ENCODE results near the gene ERCC1. TPM values are rescaled to one million over a fixed set of nuclear protein-coding genes. Genes with fewer than 3 reads are reported as not detected.

The ERCC1 gene
- total RNA-seq, 1 experiment from 2014 or later = 103 TPM

DNA sequence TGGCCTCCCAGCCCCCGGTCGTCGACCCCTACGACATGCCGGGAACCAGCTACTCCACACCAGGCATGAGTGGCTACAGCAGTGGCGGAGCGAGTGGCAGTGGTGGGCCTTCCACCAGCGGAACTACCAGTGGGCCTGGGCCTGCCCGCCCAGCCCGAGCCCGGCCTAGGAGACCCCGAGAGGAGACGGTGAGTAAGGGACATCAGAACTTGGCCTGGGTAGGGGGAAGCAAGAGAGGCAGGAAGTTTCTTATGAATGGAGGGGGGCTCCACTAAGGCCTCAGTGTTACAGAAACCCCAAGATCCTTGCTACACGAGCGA, 47.0 kb upstream of the ERCC1 start:
- ChIA-PET CTCF (no interaction called here), RAD21 (ENCODE audit: low non-redundant PET in 1 of 2, low total read pairs in 2 of 2, uncharacterized antibody in 2 of 2, unreplicated experiment in 2 of 2) (no interaction called here), POLR2A (no interaction called here)
- no peak overlapping the region for H3K4me2 ChIP-seq (ENCODE audit: low read length)
- H3K4me1 ChIP-seq (ENCODE audit: control insufficient read depth in 1 of 2, insufficient read depth in 2 of 2, low read length in 2 of 2) = peaks cover 4 to 37% of the 10 kb centered on the region in 2 experiments
- no peak overlapping the region for H3K9ac ChIP-seq (ENCODE audit: low read length)
- H4K20me1 ChIP-seq (ENCODE audit: insufficient read depth) = no peaks in the 10 kb centered on the region; the same call in 1 of the 2 replicates
- TF ChIP-seq FOSL1 (IDR thresholded peaks at IDR 0.05; ENCODE audit: low read depth) = no peak
- TF ChIP-seq, protein P1, sequence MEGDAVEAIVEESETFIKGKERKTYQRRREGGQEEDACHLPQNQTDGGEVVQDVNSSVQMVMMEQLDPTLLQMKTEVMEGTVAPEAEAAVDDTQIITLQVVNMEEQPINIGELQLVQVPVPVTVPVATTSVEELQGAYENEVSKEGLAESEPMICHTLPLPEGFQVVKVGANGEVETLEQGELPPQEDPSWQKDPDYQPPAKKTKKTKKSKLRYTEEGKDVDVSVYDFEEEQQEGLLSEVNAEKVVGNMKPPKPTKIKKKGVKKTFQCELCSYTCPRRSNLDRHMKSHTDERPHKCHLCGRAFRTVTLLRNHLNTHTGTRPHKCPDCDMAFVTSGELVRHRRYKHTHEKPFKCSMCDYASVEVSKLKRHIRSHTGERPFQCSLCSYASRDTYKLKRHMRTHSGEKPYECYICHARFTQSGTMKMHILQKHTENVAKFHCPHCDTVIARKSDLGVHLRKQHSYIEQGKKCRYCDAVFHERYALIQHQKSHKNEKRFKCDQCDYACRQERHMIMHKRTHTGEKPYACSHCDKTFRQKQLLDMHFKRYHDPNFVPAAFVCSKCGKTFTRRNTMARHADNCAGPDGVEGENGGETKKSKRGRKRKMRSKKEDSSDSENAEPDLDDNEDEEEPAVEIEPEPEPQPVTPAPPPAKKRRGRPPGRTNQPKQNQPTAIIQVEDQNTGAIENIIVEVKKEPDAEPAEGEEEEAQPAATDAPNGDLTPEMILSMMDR (IDR thresholded peaks at IDR 0.05 in 2 of 3, conservative IDR thresholded peaks at IDR 0.05 in 1 of 3; ENCODE audit: borderline replicate concordance in 1 of 3, insufficient read depth in 1 of 3, low read depth in 2 of 3, low read length in 2 of 3) = no peak
- no peak for TF ChIP-seq POLR2AphosphoS5 (IDR thresholded peaks at IDR 0.05; ENCODE audit: low read depth, low read length)
- no peak for TF ChIP-seq POLR2A (IDR thresholded peaks at IDR 0.05; ENCODE audit: borderline replicate concordance, extremely low read depth, insufficient read depth, insufficient read length)
- TF ChIP-seq, protein P2, sequence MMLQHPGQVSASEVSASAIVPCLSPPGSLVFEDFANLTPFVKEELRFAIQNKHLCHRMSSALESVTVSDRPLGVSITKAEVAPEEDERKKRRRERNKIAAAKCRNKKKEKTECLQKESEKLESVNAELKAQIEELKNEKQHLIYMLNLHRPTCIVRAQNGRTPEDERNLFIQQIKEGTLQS (IDR thresholded peaks at IDR 0.05) = no peak
- TF ChIP-seq EGR1 (IDR thresholded peaks at IDR 0.05; ENCODE audit: low read depth) = no peak
- no peak for TF ChIP-seq SIN3A (IDR thresholded peaks at IDR 0.05; ENCODE audit: low read depth)
- TF ChIP-seq SP1 (IDR thresholded peaks at IDR 0.05; ENCODE audit: low read depth) = no peak
- no peak for TF ChIP-seq EZH2 (IDR thresholded peaks at IDR 0.05)
- TF ChIP-seq CBX3 (IDR thresholded peaks at IDR 0.05; ENCODE audit: low read depth) = no peak
- TF ChIP-seq RAD21 (IDR thresholded peaks at IDR 0.05; ENCODE audit: low read depth) = no peak
- TF ChIP-seq, protein P3, sequence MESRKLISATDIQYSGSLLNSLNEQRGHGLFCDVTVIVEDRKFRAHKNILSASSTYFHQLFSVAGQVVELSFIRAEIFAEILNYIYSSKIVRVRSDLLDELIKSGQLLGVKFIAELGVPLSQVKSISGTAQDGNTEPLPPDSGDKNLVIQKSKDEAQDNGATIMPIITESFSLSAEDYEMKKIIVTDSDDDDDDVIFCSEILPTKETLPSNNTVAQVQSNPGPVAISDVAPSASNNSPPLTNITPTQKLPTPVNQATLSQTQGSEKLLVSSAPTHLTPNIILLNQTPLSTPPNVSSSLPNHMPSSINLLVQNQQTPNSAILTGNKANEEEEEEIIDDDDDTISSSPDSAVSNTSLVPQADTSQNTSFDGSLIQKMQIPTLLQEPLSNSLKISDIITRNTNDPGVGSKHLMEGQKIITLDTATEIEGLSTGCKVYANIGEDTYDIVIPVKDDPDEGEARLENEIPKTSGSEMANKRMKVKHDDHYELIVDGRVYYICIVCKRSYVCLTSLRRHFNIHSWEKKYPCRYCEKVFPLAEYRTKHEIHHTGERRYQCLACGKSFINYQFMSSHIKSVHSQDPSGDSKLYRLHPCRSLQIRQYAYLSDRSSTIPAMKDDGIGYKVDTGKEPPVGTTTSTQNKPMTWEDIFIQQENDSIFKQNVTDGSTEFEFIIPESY (IDR thresholded peaks at IDR 0.05; ENCODE audit: extremely low read depth, insufficient replicate concordance, low read length) = no peak
- no peak for TF ChIP-seq CEBPB (IDR thresholded peaks at IDR 0.05; ENCODE audit: low read depth)
- no peak for TF ChIP-seq JUND (IDR thresholded peaks at IDR 0.05)
- TF ChIP-seq, protein P4, sequence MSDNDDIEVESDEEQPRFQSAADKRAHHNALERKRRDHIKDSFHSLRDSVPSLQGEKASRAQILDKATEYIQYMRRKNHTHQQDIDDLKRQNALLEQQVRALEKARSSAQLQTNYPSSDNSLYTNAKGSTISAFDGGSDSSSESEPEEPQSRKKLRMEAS (IDR thresholded peaks at IDR 0.05) = no peak
- no peak for TF ChIP-seq EZH2phosphoT487 (IDR thresholded peaks at IDR 0.05; ENCODE audit: borderline replicate concordance)
- no peak for TF ChIP-seq ELF1 (IDR thresholded peaks at IDR 0.05; ENCODE audit: borderline replicate concordance, low read depth)
- no peak for TF ChIP-seq TCF7L2 (IDR thresholded peaks at IDR 0.05; ENCODE audit: borderline replicate concordance, extremely low read depth, insufficient read depth, insufficient read length)
- TF ChIP-seq YY1 (IDR thresholded peaks at IDR 0.05; ENCODE audit: extremely low read depth, insufficient replicate concordance, low read depth, low read length) = no peak
- no peak for TF ChIP-seq ZFX (IDR thresholded peaks at IDR 0.05)
- BruUV-seq (replicated peaks) = no TSS peak
- H3K27me3 ChIP-seq (ENCODE audit: insufficient read depth, low read length) = no peaks in the 10 kb centered on the region
- H2AFZ ChIP-seq (ENCODE audit: low read depth, low read length, poor library complexity, severe bottlenecking) = no peak overlapping the region
- DNase-seq (ENCODE audit: low read depth, low spot score) (no peak), ATAC-seq (no peak)
- H3K9me2 ChIP-seq (ENCODE audit: insufficient read depth) = no peaks in the 10 kb centered on the region
- peaks cover 23% of the 10 kb centered on the region; the same call in 1 of the 2 replicates for H3K79me2 ChIP-seq (ENCODE audit: insufficient read depth, low read length)
- H3K36me3 ChIP-seq (ENCODE audit: control insufficient read depth in 1 of 2, insufficient read depth in 2 of 2, low read length in 2 of 2) = no peaks in the 10 kb centered on the region; a peak in 1 of 4 replicates
- H3K27ac ChIP-seq (ENCODE audit: low read depth, low read length) = peak overlapping the region; percentile 7; the same call in 1 of the 2 replicates
- intact Hi-C loops (cut with micrococcal nuclease) = no loop called here
- no peak overlapping the region; a peak in 1 of 4 replicates for H3K4me3 ChIP-seq (replicated peaks in 1 of 2; ENCODE audit: low read depth in 1 of 2, low read length in 2 of 2)
- no peaks in the 10 kb centered on the region for H3K9me3 ChIP-seq (ENCODE audit: control insufficient read depth in 1 of 2, insufficient read depth in 1 of 2, low read depth in 1 of 2, low read length in 2 of 2)
